ENCODE data around the gene PHACTR4.
"Not testable (repeated sequence)": the region's sequence is repeated elsewhere in the genome, so short reads cannot be mapped to it uniquely, and the experiment has no call there.

DNA sequence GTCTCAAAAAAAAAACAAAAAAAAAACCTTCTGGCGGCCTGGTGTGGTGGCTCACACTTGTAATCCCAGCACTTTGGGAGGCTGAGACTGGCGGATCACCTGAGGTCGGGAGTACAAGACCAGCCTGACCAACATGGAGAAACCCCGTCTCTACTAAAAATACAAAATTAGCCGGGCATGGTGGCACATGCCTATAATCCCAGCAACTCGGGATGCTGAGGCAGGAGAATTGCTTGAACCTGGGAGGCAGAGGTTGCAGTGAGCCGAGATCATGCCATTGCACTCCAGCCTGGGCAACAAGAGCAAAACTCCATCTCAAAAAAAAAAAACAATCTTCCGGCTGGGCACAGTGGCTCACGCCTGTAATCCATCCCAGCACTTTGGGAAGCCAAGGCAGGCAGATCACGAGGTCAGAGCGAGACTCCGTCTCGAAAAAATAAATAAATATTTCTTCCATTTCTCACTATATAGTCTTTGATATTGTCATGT is 144.9 kb downstream of the PHACTR4 start:
- not testable (repeated sequence) for TF ChIP-seq CTCF, POLR2A (IDR thresholded peaks at IDR 0.05)
